GM12878 (cell line): Measurements from ENCODE around the gene RETSAT. TPM values are rescaled to one million over a fixed set of nuclear protein-coding genes. Genes with fewer than 3 reads are reported as not detected.

ENCODE experiments used
- ATAC-seq: fragments of 200-7000 bp; cut with Tn5 transposase; 3 replicates; pipeline ENCODE4 v1.9.1; 2020; ENCODE audit warnings: mild to moderate bottlenecking, moderate library complexity
- BruUV-seq: library from RNA; stranded (reverse); fragments of 400-500 nt; replicated peaks from 2 replicates; lab custom pipeline; 2021; lab: Mats Ljungman, UMichigan
- CTCF ChIA-PET: fragments of 300-600 bp; sonication (Branson Sonifier 250); formaldehyde crosslinking; extraction: SDS; loops from one replicate; lab custom pipeline; 2021; ENCODE audit warnings: inconsistent platforms; lab: Yijun Ruan, JAX
- POLR2A ChIA-PET: fragments of 350-600 bp; formaldehyde crosslinking; extraction: SDS; loops from one replicate; lab custom pipeline; 2021; ENCODE audit warnings: inconsistent platforms; lab: Charles Lee
- RAD21 ChIA-PET: fragments of 300-600 bp; sonication (Branson Sonifier 250); formaldehyde crosslinking; loops from one replicate; lab custom pipeline; 2023; ENCODE audit warnings: antibody characterized with exemption; ENCODE audit not compliant: unreplicated experiment; lab: Charles Lee
- SMC1A ChIA-PET: fragments of 300-600 bp; sonication (Branson Sonifier 250); formaldehyde crosslinking; loops from one replicate; lab custom pipeline; 2023; ENCODE audit not compliant: unreplicated experiment, uncharacterized antibody; lab: Charles Lee
- DNase-seq: peaks from one replicate; pipeline ENCODE4 v3.0.0-alpha.2; 2011; ENCODE audit warnings: low read depth, low spot score
- FAIRE-seq: peaks from 3 replicates; lab custom pipeline; 2011; peaks lifted over from hg19 to GRCh38; lab: Jason Lieb, UNC
- H2AFZ ChIP-seq: 2 replicates; pipeline ENCODE4 v1.6.0; 2011; ENCODE audit warnings: low read depth, low read length, control low read depth; ENCODE audit not compliant: control insufficient read depth
- H3K27ac ChIP-seq: 2 replicates; pipeline ENCODE4 v1.5.1; 2011; ENCODE audit warnings: control low read depth; ENCODE audit not compliant: control insufficient read depth, insufficient read depth
- H3K27me3 ChIP-seq, 2 experiments: replicated peaks in 1 of 2; 2 replicates each; pipeline versions ENCODE4 v1.6.0 to v1.6.1; 2011; ENCODE audit warnings: low read length in 1 of 2; ENCODE audit not compliant: control insufficient read depth in 2 of 2, insufficient read depth in 2 of 2
- H3K36me3 ChIP-seq, 2 experiments: 2 replicates each; pipeline ENCODE4 v1.5.1; 2011; ENCODE audit warnings: low read length in 1 of 2; ENCODE audit not compliant: control insufficient read depth in 2 of 2, insufficient read depth in 2 of 2
- H3K4me1 ChIP-seq: 2 replicates; pipeline ENCODE4 v1.6.1; 2011; ENCODE audit warnings: mild to moderate bottlenecking, low read length, moderate library complexity, mixed read lengths; ENCODE audit not compliant: control insufficient read depth, insufficient read depth
- H3K4me2 ChIP-seq: 2 replicates; pipeline ENCODE4 v1.6.0; 2011; ENCODE audit warnings: control low read depth; ENCODE audit not compliant: control insufficient read depth, insufficient read depth
- H3K4me3 ChIP-seq: fragments of 200-600 bp; sonication (generic); 2 replicates; pipeline ENCODE4 v1.5.1; 2016
- H3K79me2 ChIP-seq: 2 replicates; pipeline ENCODE4 v1.6.0; 2011; ENCODE audit warnings: low read length; ENCODE audit not compliant: control insufficient read depth, insufficient read depth
- H3K9ac ChIP-seq: 2 replicates; pipeline ENCODE4 v1.8.0; 2011; ENCODE audit warnings: low read length, control low read depth, mixed read lengths; ENCODE audit not compliant: control insufficient read depth, insufficient read depth
- H3K9me3 ChIP-seq: replicated peaks from 3 replicates; pipeline ENCODE4 v1.5.1; 2011; ENCODE audit warnings: mild to moderate bottlenecking, low read length; ENCODE audit not compliant: control insufficient read depth, insufficient read depth
- H4K20me1 ChIP-seq: 2 replicates; pipeline ENCODE4 v1.6.0; 2011; ENCODE audit not compliant: control insufficient read depth, insufficient read depth
- BCL3 ChIP-seq: IDR thresholded peaks from 2 replicates; pipeline ENCODE4 v1.6.1; 2011; ENCODE audit warnings: borderline replicate concordance, low read depth, mild to moderate bottlenecking, moderate library complexity, low read length; ENCODE audit not compliant: insufficient read depth, poor library complexity, severe bottlenecking
- ELK1 ChIP-seq: IDR thresholded peaks from 2 replicates; pipeline ENCODE4 v1.6.1; 2012; ENCODE audit warnings: low read depth, low read length, improper control_type of control experiment
- HDAC2 ChIP-seq: fragments of 200-600 bp; sonication (generic); IDR thresholded peaks from 2 replicates; pipeline ENCODE4 v1.6.1; 2017
- HDGF ChIP-seq: fragments of 450-650 bp; IDR thresholded peaks from 2 replicates; pipeline ENCODE4 v1.6.1; 2016; ENCODE audit warnings: antibody characterized with exemption
- PKNOX1 ChIP-seq: fragments of 450-650 bp; IDR thresholded peaks from 2 replicates; pipeline ENCODE4 v1.6.1; 2016; ENCODE audit warnings: mild to moderate bottlenecking
- SMC3 ChIP-seq: IDR thresholded peaks from 2 replicates; pipeline ENCODE4 v1.6.1; 2011; ENCODE audit warnings: low read length, improper control_type of control experiment, borderline replicate concordance
- WGBS: methylation state at CpG from one replicate; pipeline ENCODE4 v1.1.6; 2016; ENCODE audit warnings: low lambda C conversion rate; ENCODE audit not compliant: insufficient replicate concordance, insufficient coverage; ENCODE audit errors: missing lambda C conversion rate; 5-methylcytosine and 5-hydroxymethylcytosine counted together
- in situ Hi-C: fragments of 300-500 bp; cut with MboI; formaldehyde crosslinking; loops from 9 replicates; pipeline ENCODE4 v1.14.3; 2018; ENCODE audit warnings: mixed read lengths
- intact Hi-C: fragments of 100-400 bp; cut with micrococcal nuclease; formaldehyde crosslinking; loops from one replicate; pipeline ENCODE4 v1.14.2; 2022; ENCODE audit not compliant: unreplicated experiment
- polyA plus RNA-seq, 11 experiments: library from polyadenylated mRNA; depleted of rRNA in 4 of 11; unstranded in 6 of 11; stranded (reverse) in 5 of 11; fragments of >200 nt; fragmentation: Nextera tagmentation in 4 of 11; fragmentation: Illumina TruSeq in 1 of 11; extraction: Ambion mirVana in 4 of 11; extraction: Trizol in 1 of 11; gene quantifications; 1 replicate in 1 of 11; 2 replicates in 10 of 11; pipeline versions ENCODE4 v1.2.1 to v1.2.3, GENCODE V29; 2011 to 2016; ENCODE audit warnings: inconsistent platforms in 2 of 11, missing spikeins in 2 of 11, low read depth in 1 of 11
- small RNA-seq: library from RNA; depleted of rRNA; stranded (forward); fragments of <200 nt; gene quantifications from one replicate; pipeline ENCODE3, GENCODE V24; 2014
- total RNA-seq, 4 experiments: library from RNA; depleted of rRNA in 3 of 4; stranded (reverse); fragments of >200 nt in 3 of 4; fragmentation: Illumina TruSeq in 1 of 4; extraction: Trizol in 1 of 4; gene quantifications; 2 replicates each; pipeline versions ENCODE4 v1.2.1 to v1.2.3, GENCODE V29; 2013 to 2021

Gene RETSAT
- total and polyA plus RNA-seq, 10 of the 15 experiments (the other 5 are each of a cell fraction or from before 2014, with no cell fraction given), result 3.3 to 28.8 (median 22.0) TPM

- no peaks in the 10 kb centered on the region for H3K4me1 ChIP-seq
- no peaks in the 10 kb centered on the region for H4K20me1 ChIP-seq
- ATAC-seq, result no peak
- H3K4me3 ChIP-seq, result no peak overlapping the region
- no peaks in the 10 kb centered on the region for H3K9me3 ChIP-seq
- ChIA-PET POLR2A (no interaction called here), RAD21 (no interaction called here), SMC1A (no interaction called here), CTCF (no interaction called here)
- H2AFZ ChIP-seq, result no peak overlapping the region
- peaks cover 0 to 2% of the 10 kb centered on the region in 2 experiments; a peak in 2 of 4 replicates for H3K27me3 ChIP-seq
- in situ Hi-C loops (no loop called here), intact Hi-C loops (loop anchor here (5.0 kb wide), 1 partner anchor 250 kb away; no protein-coding TSS in a partner anchor)
- no peak overlapping the region for H3K4me2 ChIP-seq
- no peak for FAIRE-seq
- no peak for DNase-seq
- no peak overlapping the region for H3K27ac ChIP-seq
- no peaks in the 10 kb centered on the region for H3K79me2 ChIP-seq
- H3K36me3 ChIP-seq, result no peaks in the 10 kb centered on the region
- no TSS peak for BruUV-seq
- TF ChIP-seq PKNOX1, result no peak
- no peak for TF ChIP-seq SMC3
- no peak for TF ChIP-seq HDAC2
- TF ChIP-seq ELK1, result no peak
- TF ChIP-seq BCL3, result no peak
- no peak for TF ChIP-seq HDGF
- WGBS, result 74% methylated on average over 6 of the region's 6 CpGs
- no peak overlapping the region for H3K9ac ChIP-seq
These were observed 52.2 kb downstream of the RETSAT start for GRCh38 chr2:85302121-85302520.

Small RNA genes lying within 50 kb of the gene (small RNA-seq; reads per million reads assigned to genes)
- gene AC062037.1 (not detected), gene AC062037.2 (not detected), gene RF00019 (not detected), gene RN7SL113P (not detected)

Other genes with a start within 250 kb of the RETSAT start
Only the 7 nearest of the 11 such genes appear.
- not detected in 2 replicates for gene TCF7L1, start 221.1 kb downstream of the RETSAT start, total RNA-seq (2014; rRNA removed)
- not detected in 2 replicates for gene TCF7L1, start 221.1 kb downstream of the RETSAT start, total RNA-seq (2014; rRNA removed; fragmentation: Illumina TruSeq; extraction: Trizol)
- 0.10 TPM in 1 of 2 replicates, not detected in the other for gene TCF7L1, start 221.1 kb downstream of the RETSAT start, total RNA-seq (2021)
- not detected in 2 replicates for gene TCF7L1, start 221.1 kb downstream of the RETSAT start, polyA plus RNA-seq (2011; rRNA removed)
- gene TCF7L1, start 221.1 kb downstream of the RETSAT start, polyA plus RNA-seq (2014; fragmentation: Illumina TruSeq; extraction: Trizol), result 0.03 and 0.05 TPM in 2 replicates
- gene TCF7L1, start 221.1 kb downstream of the RETSAT start, polyA plus RNA-seq (2014; fragmentation: Nextera tagmentation; extraction: Ambion mirVana), result not detected
- gene TCF7L1, start 221.1 kb downstream of the RETSAT start, polyA plus RNA-seq (2014; rRNA removed), result not detected in 2 replicates
- gene TCF7L1, start 221.1 kb downstream of the RETSAT start, polyA plus RNA-seq (2016; fragmentation: Nextera tagmentation; extraction: Ambion mirVana), result under 1 TPM in 1 of 2 experiments, not detected in 1; 0.11 TPM
- 35.2 and 37.2 TPM in 2 replicates for gene TGOLN2, start 26.5 kb downstream of the RETSAT start, total RNA-seq (2014; rRNA removed)
- gene TGOLN2, start 26.5 kb downstream of the RETSAT start, total RNA-seq (2014; rRNA removed; fragmentation: Illumina TruSeq; extraction: Trizol), result 35.3 and 36.9 TPM in 2 replicates
- gene TGOLN2, start 26.5 kb downstream of the RETSAT start, total RNA-seq (2021), result 62.6 and 64.7 TPM in 2 replicates
- gene TGOLN2, start 26.5 kb downstream of the RETSAT start, polyA plus RNA-seq (2011; rRNA removed), result 82.3 and 92.3 TPM in 2 replicates
- 75.7 and 79.2 TPM in 2 replicates for gene TGOLN2, start 26.5 kb downstream of the RETSAT start, polyA plus RNA-seq (2014; fragmentation: Illumina TruSeq; extraction: Trizol)
- 10 to 100 TPM; 13.8 to 21.6 TPM for gene TGOLN2, start 26.5 kb downstream of the RETSAT start, polyA plus RNA-seq (2014; fragmentation: Nextera tagmentation; extraction: Ambion mirVana)
- 61.9 and 64.4 TPM in 2 replicates for gene TGOLN2, start 26.5 kb downstream of the RETSAT start, polyA plus RNA-seq (2014; rRNA removed)
- 10 to 100 TPM; 48.1 to 50.7 TPM for gene TGOLN2, start 26.5 kb downstream of the RETSAT start, polyA plus RNA-seq (2016; fragmentation: Nextera tagmentation; extraction: Ambion mirVana)
- 11.0 and 14.6 TPM in 2 replicates for gene ELMOD3, start 241 bp upstream of the RETSAT start, total RNA-seq (2014; rRNA removed)
- gene ELMOD3, start 241 bp upstream of the RETSAT start, total RNA-seq (2014; rRNA removed; fragmentation: Illumina TruSeq; extraction: Trizol), result 10.0 and 10.4 TPM in 2 replicates
- 10.1 and 11.2 TPM in 2 replicates for gene ELMOD3, start 241 bp upstream of the RETSAT start, total RNA-seq (2021)
- gene ELMOD3, start 241 bp upstream of the RETSAT start, polyA plus RNA-seq (2011; rRNA removed), result 19.0 and 19.1 TPM in 2 replicates
- gene ELMOD3, start 241 bp upstream of the RETSAT start, polyA plus RNA-seq (2014; fragmentation: Illumina TruSeq; extraction: Trizol), result 13.5 and 14.0 TPM in 2 replicates
- gene ELMOD3, start 241 bp upstream of the RETSAT start, polyA plus RNA-seq (2014; fragmentation: Nextera tagmentation; extraction: Ambion mirVana), result 1 to 10 TPM; 1.2 to 2.7 TPM
- 12.9 and 18.8 TPM in 2 replicates for gene ELMOD3, start 241 bp upstream of the RETSAT start, polyA plus RNA-seq (2014; rRNA removed)
- 10 to 100 TPM; 13.9 to 14.4 TPM for gene ELMOD3, start 241 bp upstream of the RETSAT start, polyA plus RNA-seq (2016; fragmentation: Nextera tagmentation; extraction: Ambion mirVana)
- gene CAPG, start 55.8 kb upstream of the RETSAT start, total RNA-seq (2014; rRNA removed), result 132 and 139 TPM in 2 replicates
- 91.7 and 95.6 TPM in 2 replicates for gene CAPG, start 55.8 kb upstream of the RETSAT start, total RNA-seq (2014; rRNA removed; fragmentation: Illumina TruSeq; extraction: Trizol)
- 109 and 139 TPM in 2 replicates for gene CAPG, start 55.8 kb upstream of the RETSAT start, total RNA-seq (2021)
- gene CAPG, start 55.8 kb upstream of the RETSAT start, polyA plus RNA-seq (2011; rRNA removed), result 29.9 and 47.6 TPM in 2 replicates
- gene CAPG, start 55.8 kb upstream of the RETSAT start, polyA plus RNA-seq (2014; fragmentation: Illumina TruSeq; extraction: Trizol), result 21.9 and 74.5 TPM in 2 replicates
- 10 to 100 TPM; 26.3 to 65.6 TPM for gene CAPG, start 55.8 kb upstream of the RETSAT start, polyA plus RNA-seq (2014; fragmentation: Nextera tagmentation; extraction: Ambion mirVana)
- 169 and 192 TPM in 2 replicates for gene CAPG, start 55.8 kb upstream of the RETSAT start, polyA plus RNA-seq (2014; rRNA removed)
- gene CAPG, start 55.8 kb upstream of the RETSAT start, polyA plus RNA-seq (2016; fragmentation: Nextera tagmentation; extraction: Ambion mirVana), result 100 to 1,000 TPM; 110 to 129 TPM
- gene SH2D6, start 64.2 kb upstream of the RETSAT start, total RNA-seq (2014; rRNA removed), result 0.23 TPM in 1 of 2 replicates, not detected in the other
- gene SH2D6, start 64.2 kb upstream of the RETSAT start, total RNA-seq (2014; rRNA removed; fragmentation: Illumina TruSeq; extraction: Trizol), result 0.23 and 0.40 TPM in 2 replicates
- 0.43 and 0.59 TPM in 2 replicates for gene SH2D6, start 64.2 kb upstream of the RETSAT start, total RNA-seq (2021)
- 0.13 and 0.27 TPM in 2 replicates for gene SH2D6, start 64.2 kb upstream of the RETSAT start, polyA plus RNA-seq (2011; rRNA removed)
- gene SH2D6, start 64.2 kb upstream of the RETSAT start, polyA plus RNA-seq (2014; fragmentation: Illumina TruSeq; extraction: Trizol), result not detected in 2 replicates
- not detected for gene SH2D6, start 64.2 kb upstream of the RETSAT start, polyA plus RNA-seq (2014; fragmentation: Nextera tagmentation; extraction: Ambion mirVana)
- gene SH2D6, start 64.2 kb upstream of the RETSAT start, polyA plus RNA-seq (2014; rRNA removed), result 0.99 TPM in 1 of 2 replicates, not detected in the other
- not detected for gene SH2D6, start 64.2 kb upstream of the RETSAT start, polyA plus RNA-seq (2016; fragmentation: Nextera tagmentation; extraction: Ambion mirVana)
- gene MAT2A, start 184.6 kb upstream of the RETSAT start, total RNA-seq (2014; rRNA removed), result 183 TPM in 2 replicates
- 125 and 133 TPM in 2 replicates for gene MAT2A, start 184.6 kb upstream of the RETSAT start, total RNA-seq (2014; rRNA removed; fragmentation: Illumina TruSeq; extraction: Trizol)
- gene MAT2A, start 184.6 kb upstream of the RETSAT start, total RNA-seq (2021), result 255 and 286 TPM in 2 replicates
- 408 and 460 TPM in 2 replicates for gene MAT2A, start 184.6 kb upstream of the RETSAT start, polyA plus RNA-seq (2011; rRNA removed)
- gene MAT2A, start 184.6 kb upstream of the RETSAT start, polyA plus RNA-seq (2014; fragmentation: Illumina TruSeq; extraction: Trizol), result 293 and 364 TPM in 2 replicates
- 100 to 1,000 TPM in 1 of 2 experiments, 10 to 100 TPM in 1; 97.6 to 127 TPM for gene MAT2A, start 184.6 kb upstream of the RETSAT start, polyA plus RNA-seq (2014; fragmentation: Nextera tagmentation; extraction: Ambion mirVana)
- gene MAT2A, start 184.6 kb upstream of the RETSAT start, polyA plus RNA-seq (2014; rRNA removed), result 329 and 359 TPM in 2 replicates
- gene MAT2A, start 184.6 kb upstream of the RETSAT start, polyA plus RNA-seq (2016; fragmentation: Nextera tagmentation; extraction: Ambion mirVana), result 100 to 1,000 TPM; 312 to 333 TPM
- 22.2 and 23.6 TPM in 2 replicates for gene GGCX, start 207.0 kb upstream of the RETSAT start, total RNA-seq (2014; rRNA removed)
- 18.5 and 20.8 TPM in 2 replicates for gene GGCX, start 207.0 kb upstream of the RETSAT start, total RNA-seq (2014; rRNA removed; fragmentation: Illumina TruSeq; extraction: Trizol)
- gene GGCX, start 207.0 kb upstream of the RETSAT start, total RNA-seq (2021), result 22.9 and 24.6 TPM in 2 replicates
- gene GGCX, start 207.0 kb upstream of the RETSAT start, polyA plus RNA-seq (2011; rRNA removed), result 20.5 and 26.1 TPM in 2 replicates
- 18.1 and 22.5 TPM in 2 replicates for gene GGCX, start 207.0 kb upstream of the RETSAT start, polyA plus RNA-seq (2014; fragmentation: Illumina TruSeq; extraction: Trizol)
- 10 to 100 TPM; 46.6 to 52.7 TPM for gene GGCX, start 207.0 kb upstream of the RETSAT start, polyA plus RNA-seq (2014; fragmentation: Nextera tagmentation; extraction: Ambion mirVana)
- 27.0 and 37.6 TPM in 2 replicates for gene GGCX, start 207.0 kb upstream of the RETSAT start, polyA plus RNA-seq (2014; rRNA removed)
- gene GGCX, start 207.0 kb upstream of the RETSAT start, polyA plus RNA-seq (2016; fragmentation: Nextera tagmentation; extraction: Ambion mirVana), result 10 to 100 TPM; 25.4 to 30.3 TPM